GM18526 (cell line): ENCODE data around the gene GNAO1.

ENCODE experiments used
- POLR2A ChIP-seq: IDR thresholded peaks from 3 replicates; pipeline ENCODE4 v1.6.1; 2011; ENCODE audit not compliant: insufficient read length; ENCODE audit errors: extremely low read depth

Gene GNAO1

DNA sequence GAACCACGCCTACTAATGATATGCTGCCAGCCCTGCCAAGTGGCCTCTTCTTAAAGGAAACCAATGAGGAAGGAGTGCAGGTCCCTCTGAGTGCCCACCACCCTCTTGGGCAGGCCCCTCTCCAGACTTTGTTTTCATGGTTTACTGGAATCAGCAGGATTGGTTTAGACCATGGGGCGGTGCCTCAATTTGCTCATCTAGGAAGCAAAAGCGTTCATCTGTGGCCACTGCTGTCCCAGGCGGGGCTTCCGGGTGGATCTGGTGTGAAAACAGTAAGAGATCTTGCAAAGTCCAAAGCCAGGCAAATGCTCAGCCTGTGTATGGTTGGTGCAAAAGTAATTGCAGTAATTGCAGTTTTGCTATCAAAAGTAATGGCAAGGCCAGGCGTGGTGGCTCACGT, 162.7 kb downstream of the GNAO1 start:
- no peak for TF ChIP-seq POLR2A

DNA sequence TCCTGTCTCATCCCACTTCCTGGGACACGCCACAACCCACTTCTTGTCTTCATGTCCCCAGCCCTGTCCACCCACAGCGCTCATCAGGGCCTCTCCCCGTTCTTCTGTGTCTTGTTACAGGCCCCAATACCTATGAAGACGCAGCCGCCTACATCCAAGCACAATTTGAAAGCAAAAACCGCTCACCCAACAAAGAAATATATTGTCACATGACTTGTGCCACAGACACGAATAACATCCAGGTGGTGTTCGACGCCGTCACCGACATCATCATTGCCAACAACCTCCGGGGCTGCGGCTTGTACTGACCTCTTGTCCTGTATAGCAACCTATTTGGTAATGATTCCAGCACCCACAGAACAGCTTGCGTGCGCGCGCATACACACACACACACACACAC, 163.5 kb downstream of the GNAO1 start:
- no peak for TF ChIP-seq POLR2A

DNA sequence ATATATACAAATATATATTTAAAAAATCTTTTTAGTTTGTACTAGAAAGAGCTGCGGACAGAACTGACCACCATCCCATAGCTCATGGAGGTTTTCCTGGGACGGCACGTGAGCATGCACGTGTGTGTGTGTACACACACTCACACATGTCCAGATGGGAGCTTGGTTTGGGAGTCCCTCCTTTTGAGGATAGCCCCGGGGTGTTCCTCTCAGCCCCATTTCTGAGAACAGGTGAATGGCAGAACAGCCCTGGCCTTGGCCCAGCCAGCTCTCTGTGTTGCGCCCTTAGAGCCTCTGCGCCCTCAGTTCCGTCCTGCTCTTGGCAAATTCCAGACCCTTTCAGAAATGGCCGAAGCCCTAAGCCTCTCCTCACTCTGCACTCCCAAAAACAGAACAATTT, 163.9 kb downstream of the GNAO1 start:
- no peak for TF ChIP-seq POLR2A

DNA sequence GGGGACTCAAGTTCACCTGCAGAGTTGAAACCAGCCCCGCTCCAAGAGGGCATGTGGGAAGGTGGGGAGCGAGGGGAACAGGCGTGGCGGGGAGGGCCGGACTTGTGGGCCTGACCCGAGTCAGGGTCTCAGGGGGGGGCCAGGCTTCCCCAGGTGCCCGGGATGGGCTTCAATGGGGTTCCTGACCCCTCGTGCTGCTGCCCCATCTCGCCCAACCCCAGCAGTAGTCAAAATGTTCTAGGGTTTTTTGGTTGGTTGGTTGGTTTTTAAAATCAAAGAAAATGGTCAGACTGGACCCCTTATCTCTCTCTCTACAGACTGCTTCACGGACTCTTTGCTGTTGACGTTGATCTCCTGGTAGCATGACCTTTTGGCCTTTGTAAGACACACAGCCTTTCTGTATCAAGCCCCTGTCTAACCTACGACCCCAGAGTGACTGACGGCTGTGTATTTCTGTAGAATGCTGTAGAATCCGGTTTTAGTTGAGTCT, 164.5 kb downstream of the GNAO1 start:
- TF ChIP-seq POLR2A, result no peak

DNA sequence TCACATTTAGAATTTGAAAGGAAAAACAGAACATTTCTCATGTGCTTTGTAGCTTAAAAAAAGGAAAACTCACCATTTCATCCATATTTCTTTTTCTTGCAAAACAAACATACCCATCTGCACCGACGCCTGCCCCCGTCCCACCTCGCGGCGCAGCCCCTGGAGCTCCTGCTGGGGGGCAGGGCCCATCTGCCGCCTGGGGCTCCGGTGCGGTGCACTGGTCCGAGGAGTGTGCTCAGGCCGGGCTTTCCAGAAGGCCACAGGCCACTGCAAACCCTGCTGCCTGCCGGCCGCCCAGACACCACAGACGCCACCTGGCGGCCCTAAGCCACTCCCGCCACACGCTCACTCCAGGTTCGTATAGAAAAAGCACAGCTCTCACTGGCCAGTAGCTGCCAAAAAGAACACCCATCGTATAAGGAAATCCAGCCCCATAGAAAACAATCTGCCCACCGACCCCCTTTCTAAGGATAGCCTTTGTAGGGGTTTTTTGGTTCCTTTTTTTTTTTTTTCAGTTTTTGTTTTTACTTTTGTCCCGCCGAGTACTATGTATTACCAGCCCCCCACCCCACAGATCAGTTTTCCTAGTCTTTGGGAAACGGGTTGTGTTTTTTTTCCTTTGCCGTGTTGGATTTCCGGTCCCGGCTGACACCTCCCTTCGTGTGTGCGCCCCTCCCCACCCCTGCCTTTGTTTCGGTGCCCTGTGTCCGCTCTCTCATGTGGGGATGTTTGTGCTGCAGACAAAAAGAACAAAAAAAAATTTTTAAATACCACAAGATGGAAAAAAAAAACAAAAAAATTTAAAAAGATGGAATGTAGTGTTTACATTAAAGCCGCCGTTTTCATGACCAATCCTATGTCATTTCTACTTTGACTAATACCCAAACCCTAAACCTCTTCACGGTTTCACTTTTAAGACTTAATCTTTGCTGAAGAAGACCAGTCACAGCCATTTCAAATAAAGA, 165.3 kb downstream of the GNAO1 start:
- TF ChIP-seq POLR2A, result no peak

DNA sequence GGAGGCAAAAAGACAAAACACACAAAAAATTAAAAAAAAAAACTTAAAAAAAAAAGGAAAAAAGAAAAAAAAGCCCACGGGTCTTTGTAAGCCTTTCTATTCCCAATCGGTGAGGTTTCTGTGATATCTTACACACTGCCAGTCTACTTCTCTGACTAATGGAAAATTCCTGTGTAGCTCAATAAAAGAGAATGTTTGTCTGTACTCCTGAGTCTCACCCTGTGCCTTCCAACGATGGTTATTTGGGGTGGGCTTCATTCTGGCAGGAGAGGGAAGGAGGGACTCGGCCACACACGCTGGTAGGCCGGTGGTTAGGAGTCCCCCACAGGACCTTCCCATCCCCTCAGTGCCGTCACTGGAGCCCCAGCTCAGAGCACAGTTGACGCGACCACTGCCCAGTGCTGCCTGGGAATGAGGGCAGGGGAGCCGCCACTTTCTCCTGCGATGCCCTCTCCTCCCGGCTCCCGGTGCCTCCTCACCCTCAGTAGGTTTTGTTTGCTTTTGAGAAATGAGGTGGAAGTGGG, 166.0 kb downstream of the GNAO1 start:
- no peak for TF ChIP-seq POLR2A

DNA sequence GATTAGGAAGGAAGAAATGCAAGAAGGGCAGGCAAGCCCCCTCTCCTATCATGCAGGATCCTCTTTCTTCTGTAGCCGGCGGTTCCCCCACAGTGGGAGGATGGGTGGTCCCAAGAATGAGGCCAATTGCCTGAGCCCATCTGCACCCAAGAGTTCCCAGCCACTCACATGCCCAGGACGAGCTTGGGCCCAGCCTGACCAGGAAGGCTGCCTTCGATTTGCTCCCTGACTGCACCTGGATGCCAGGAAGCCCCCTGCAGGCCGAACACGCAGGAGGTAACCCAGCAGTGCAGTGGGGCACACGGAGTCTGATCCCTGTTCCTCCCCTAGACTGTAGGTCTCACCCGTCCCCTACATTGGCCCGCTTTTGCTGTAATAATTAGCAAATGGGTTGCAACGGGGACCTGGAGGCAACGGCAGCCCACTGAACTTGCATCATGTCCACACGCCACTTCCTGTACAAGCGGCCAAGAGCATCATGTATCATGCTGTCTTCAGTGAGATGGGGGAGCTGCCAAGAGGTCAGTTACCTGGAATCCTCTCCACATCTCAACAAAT, 166.6 kb downstream of the GNAO1 start:
- TF ChIP-seq POLR2A, result no peak

DNA sequence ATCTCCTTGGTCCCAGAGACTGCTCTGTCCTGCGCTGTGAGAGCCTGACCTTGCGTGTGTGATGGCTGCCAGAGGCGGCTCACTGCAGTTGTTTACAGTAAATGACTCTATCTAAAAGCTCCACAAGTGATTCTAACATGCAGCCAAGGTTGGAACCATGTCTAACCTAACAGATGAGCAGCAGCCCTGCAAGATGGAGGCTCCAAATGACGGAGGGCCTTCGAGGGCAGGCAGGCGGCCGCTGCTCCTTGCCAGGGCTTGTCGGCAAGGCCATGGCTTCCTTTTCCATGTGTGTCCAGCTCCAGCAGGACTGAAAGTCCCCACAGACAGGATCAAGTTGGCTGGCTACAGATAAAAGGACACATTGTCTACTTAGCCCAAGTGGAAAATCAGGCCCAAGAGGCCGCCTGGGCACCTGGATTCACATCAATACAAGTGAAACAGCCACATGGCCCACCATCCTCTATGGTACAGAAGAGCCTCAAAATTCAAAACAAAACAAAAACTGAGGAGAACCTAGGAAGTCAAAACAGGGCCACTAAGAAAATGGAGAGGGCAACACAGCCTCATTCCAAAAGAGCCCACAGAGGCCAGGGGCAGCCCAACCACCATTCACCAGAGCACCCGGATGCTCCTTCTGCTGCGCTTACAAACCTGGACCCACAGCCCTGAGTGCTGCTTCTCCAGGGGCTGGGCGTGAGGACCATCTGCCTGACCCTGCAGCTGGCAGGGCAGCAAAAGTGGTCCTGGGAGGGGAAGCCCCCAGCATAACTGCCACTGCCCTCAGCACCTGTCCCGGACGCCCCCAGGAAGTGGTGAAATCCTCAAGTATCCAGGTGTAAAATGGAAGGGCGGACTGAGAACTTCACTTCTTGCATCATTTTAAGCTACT, 169.1 kb downstream of the GNAO1 start:
- TF ChIP-seq POLR2A, result no peak

DNA sequence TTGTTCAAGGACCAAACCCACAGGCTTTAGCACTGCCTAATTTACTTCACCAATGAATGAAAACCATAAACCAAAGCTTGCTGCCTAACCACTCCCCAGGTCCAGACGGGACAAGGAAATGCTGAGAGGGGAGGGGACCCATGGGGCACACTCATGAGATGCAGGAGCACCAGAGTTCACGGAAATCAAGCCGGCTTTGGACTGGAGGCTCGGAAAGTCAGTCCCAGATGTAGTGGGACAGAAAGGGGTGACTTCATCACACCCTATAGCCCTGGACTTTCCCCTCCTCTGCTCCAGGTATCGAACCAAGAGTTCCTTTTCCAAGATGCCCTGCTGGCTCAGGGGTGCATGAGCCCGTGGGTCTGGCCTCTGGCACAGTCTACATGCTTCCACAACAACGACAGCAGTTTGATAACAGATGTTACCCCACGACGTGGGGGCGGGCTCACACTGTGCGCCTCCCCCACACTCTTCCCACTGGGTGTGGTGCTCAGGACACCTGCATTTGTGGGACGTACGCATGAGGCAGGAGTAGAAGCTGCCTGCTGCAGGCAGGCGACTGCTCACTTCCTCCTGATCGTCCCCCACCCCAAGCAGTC, 170.9 kb downstream of the GNAO1 start:
- no peak for TF ChIP-seq POLR2A

DNA sequence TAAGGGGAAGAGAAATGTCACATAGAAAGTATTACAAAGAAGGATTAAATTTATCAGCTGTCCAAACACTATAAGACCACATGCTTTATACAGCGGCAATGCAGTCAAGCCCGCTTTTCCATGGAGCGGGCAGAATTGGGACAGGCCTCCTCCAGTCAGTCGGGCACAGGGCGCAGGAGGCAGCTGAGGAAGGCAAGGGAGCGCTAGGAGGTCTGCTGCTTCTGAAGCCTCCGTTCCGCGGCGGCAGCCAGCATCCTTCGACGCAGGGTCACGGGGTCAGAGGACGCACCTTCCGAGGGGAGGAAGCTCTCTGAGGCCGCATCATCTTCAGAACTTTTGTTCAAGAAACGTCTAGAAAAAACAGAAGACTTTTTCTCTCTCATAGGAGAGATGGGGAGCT, 171.4 kb downstream of the GNAO1 start:
- no peak for TF ChIP-seq POLR2A

DNA sequence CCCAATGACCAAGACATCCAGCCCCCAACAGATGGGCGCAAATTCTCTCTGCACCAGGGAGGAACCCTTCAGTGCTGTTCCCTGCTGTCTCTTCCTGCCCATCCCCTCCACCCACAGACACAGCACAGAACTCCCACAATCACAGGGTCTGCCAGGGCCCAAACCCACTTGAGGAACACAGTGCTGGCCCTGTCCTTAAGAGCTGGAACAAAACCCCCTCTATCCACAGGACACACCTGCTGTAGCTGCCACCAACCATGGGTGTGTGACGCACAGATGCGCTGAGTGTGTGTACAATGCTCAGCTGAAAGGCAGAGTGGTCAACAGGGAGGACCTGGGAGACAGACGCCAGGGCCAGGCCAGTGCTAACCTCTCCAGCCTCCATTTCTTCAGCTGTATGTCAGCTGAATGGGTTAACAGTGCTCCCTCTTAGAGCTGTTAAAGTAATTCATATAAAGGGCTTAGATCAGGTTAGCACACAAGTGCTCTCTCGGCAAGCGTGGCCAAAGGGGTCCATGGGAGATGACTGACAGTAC, 172.0 kb downstream of the GNAO1 start:
- no peak for TF ChIP-seq POLR2A

DNA sequence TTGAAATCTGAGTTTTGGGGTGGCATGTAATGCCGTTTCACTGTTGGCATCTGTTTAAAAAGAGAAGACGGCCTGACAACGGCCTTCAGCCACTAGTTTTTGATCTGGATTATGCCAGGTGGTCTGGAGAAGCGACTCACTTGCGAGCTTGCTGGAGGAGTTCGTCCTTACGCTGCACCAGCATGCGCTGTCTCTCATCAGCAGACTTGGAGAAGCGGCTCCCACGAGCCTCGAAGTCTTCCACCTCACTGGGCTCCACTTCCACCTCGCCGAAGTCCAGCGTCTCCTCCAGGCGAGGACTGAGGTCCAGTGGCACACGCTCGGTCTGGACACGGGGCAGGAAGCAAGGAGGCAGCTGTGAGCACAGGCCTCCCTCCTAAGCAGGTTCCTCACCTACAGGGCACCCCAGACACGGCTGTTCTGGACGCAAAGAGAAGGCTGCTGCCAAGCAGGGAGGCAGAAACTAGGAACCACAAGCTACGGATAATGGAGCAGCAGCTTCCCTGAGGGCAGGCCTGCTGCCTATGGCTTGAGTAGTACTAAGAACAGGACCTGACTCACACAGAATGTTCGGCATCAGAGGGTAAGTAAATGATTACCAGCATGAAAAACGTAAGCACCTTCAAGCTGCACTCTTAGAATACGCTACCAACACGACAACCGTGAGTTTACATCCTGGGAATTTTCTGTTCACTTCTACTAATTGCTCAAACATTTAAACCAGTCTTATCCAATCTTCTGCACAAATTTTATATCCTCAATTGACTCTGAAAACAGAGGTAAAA, 172.7 kb downstream of the GNAO1 start:
- no peak for TF ChIP-seq POLR2A

DNA sequence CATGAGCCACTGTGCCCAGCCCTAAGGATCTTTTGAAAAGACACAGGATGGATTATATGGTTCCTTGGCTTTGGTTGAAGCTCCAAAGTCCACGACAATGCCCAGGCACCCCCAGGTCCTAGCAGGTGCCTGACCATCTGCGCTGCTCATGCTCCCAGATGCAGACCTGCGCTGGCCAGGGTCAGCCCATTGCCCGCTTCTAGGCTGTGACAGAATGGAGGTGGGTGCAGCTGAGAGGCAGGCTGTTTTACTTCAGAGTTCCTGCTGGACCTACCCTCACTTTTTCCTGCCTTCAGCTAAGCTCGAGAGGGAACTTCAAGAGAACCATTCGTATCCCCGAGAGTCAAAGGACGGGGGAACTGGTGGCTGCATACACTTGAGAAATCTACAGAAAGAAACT, 173.6 kb downstream of the GNAO1 start:
- TF ChIP-seq POLR2A, result no peak

DNA sequence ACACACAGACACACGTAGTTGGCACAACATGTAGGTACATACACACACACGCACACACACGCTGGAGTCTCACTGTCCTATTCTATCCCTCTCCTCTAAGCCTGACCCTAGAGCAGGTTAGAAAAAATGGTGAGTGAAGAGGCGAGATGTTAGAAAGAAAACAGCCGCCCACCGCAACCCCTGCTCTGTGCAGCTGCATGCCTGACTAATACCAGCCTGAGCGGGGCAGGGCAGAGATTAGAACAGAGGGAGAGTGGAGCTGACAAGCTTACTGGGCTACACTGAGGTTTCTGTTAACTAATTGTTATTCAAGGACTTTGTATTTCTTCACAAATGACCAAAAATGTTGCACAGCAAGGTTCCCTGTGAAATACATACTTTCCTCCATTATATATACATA, 174.3 kb downstream of the GNAO1 start:
- no peak for TF ChIP-seq POLR2A
